GM23338 (cell line): ENCODE measurements around the gene MAGEB6. TPM values are rescaled to one million over a fixed set of nuclear protein-coding genes. Genes with fewer than 3 reads are reported as not detected.
"Not testable (repeated sequence)": the region's sequence is repeated elsewhere in the genome, so short reads cannot be mapped to it uniquely, and the experiment has no call there.

Experiments used
- ATAC-seq: fragments of 200-7000 bp; cut with Tn5 transposase; 3 replicates; pipeline ENCODE4 v1.9.1; 2020
- DNase-seq: peaks from one replicate; pipeline ENCODE4 v3.0.0-alpha.2; 2015; ENCODE audit warnings: low spot score
- H2AFZ ChIP-seq: fragments of 200-600 bp; sonication (generic); 2 replicates; pipeline ENCODE4 v1.8.0; 2016; ENCODE audit warnings: antibody characterized with exemption, mild to moderate bottlenecking, moderate library complexity
- H3F3A ChIP-seq: fragments of 200-600 bp; sonication (generic); replicated peaks from 2 replicates; pipeline ENCODE4 v1.8.0; 2017; ENCODE audit warnings: antibody characterized with exemption, mixed run types, low read depth
- H3K27ac ChIP-seq: fragments of 200-600 bp; sonication (generic); 2 replicates; pipeline ENCODE4 v1.6.1; 2016; ENCODE audit warnings: low read depth
- H3K27me3 ChIP-seq: fragments of 200-600 bp; sonication (generic); 2 replicates; pipeline ENCODE4 v1.8.0; 2016; ENCODE audit warnings: mild to moderate bottlenecking, mixed run types, moderate library complexity; ENCODE audit not compliant: insufficient read depth
- H3K36me3 ChIP-seq: fragments of 200-600 bp; sonication (generic); 2 replicates; pipeline ENCODE4 v1.8.0; 2016; ENCODE audit warnings: mild to moderate bottlenecking; ENCODE audit not compliant: insufficient read depth
- H3K4me1 ChIP-seq: fragments of 200-600 bp; sonication (generic); 2 replicates; pipeline ENCODE4 v1.8.0; 2016; ENCODE audit warnings: mild to moderate bottlenecking, moderate library complexity; ENCODE audit not compliant: insufficient read depth
- H3K4me2 ChIP-seq: fragments of 200-600 bp; sonication (generic); 2 replicates; pipeline ENCODE4 v1.7.1; 2017; ENCODE audit warnings: mixed run types
- H3K4me3 ChIP-seq: fragments of 200-600 bp; sonication (generic); 2 replicates; pipeline ENCODE4 v1.6.1; 2016; ENCODE audit warnings: mixed run types
- H3K79me2 ChIP-seq: fragments of 200-600 bp; sonication (generic); replicated peaks from 2 replicates; pipeline ENCODE4 v1.8.0; 2017; ENCODE audit warnings: mild to moderate bottlenecking; ENCODE audit not compliant: insufficient read depth
- H3K9me2 ChIP-seq: fragments of 200-600 bp; sonication (generic); 2 replicates; pipeline ENCODE4 v1.8.0; 2017; ENCODE audit not compliant: insufficient read depth
- H4K20me1 ChIP-seq: fragments of 200-600 bp; sonication (generic); replicated peaks from 2 replicates; pipeline ENCODE4 v1.8.0; 2017; ENCODE audit warnings: mild to moderate bottlenecking; ENCODE audit not compliant: insufficient read depth
- H3K27ac Mint-ChIP-seq: 2 replicates; pipeline ENCODE4 v1.8.0; 2020; ENCODE audit warnings: inconsistent platforms, mild to moderate bottlenecking, moderate library complexity, mixed read lengths
- H3K27me3 Mint-ChIP-seq: 3 replicates; pipeline ENCODE4 v1.8.0; 2022; ENCODE audit warnings: low read depth, mild to moderate bottlenecking, moderate library complexity, mixed read lengths, inconsistent platforms; ENCODE audit not compliant: insufficient read depth, poor library complexity
- H3K36me3 Mint-ChIP-seq: 3 replicates; pipeline ENCODE4 v1.8.0; 2021; ENCODE audit warnings: low read depth, mild to moderate bottlenecking, inconsistent platforms, moderate library complexity, mixed read lengths
- H3K4me1 Mint-ChIP-seq: 3 replicates; pipeline ENCODE4 v1.8.0; 2020; ENCODE audit warnings: mild to moderate bottlenecking, inconsistent platforms, mixed read lengths
- H3K4me3 Mint-ChIP-seq: 3 replicates; pipeline ENCODE4 v1.8.0; 2021; ENCODE audit warnings: moderate library complexity, mild to moderate bottlenecking, inconsistent platforms, mixed read lengths
- H3K9me3 Mint-ChIP-seq: 3 replicates; pipeline ENCODE4 v1.8.0; 2020; ENCODE audit warnings: moderate library complexity, mild to moderate bottlenecking, inconsistent platforms, mixed read lengths
- CREB1 ChIP-seq: fragments of 250-450 bp; sonication (Bioruptor Pico); IDR thresholded peaks from 2 replicates; pipeline ENCODE4 v1.5.0; 2020; ENCODE audit warnings: low read depth, mild to moderate bottlenecking, moderate library complexity
- EZH2 ChIP-seq: fragments of 200-600 bp; sonication (generic); IDR thresholded peaks from one replicate; pipeline ENCODE4 v1.8.0; 2017; ENCODE audit warnings: antibody characterized with exemption, mild to moderate bottlenecking, low read depth; ENCODE audit not compliant: unreplicated experiment
- EZH2phosphoT487 ChIP-seq: fragments of 200-600 bp; sonication (generic); IDR thresholded peaks from one replicate; pipeline ENCODE4 v1.8.1; 2018; ENCODE audit warnings: antibody characterized with exemption; ENCODE audit not compliant: unreplicated experiment
- JUNB ChIP-seq: IDR thresholded peaks from one replicate; pipeline ENCODE4 v1.6.1; 2016; ENCODE audit warnings: antibody characterized with exemption; ENCODE audit not compliant: unreplicated experiment
- NANOG ChIP-seq: IDR thresholded peaks from 2 replicates; pipeline ENCODE4 v1.6.1; 2016; ENCODE audit warnings: antibody characterized with exemption, borderline replicate concordance
- POLR2AphosphoS5 ChIP-seq: IDR thresholded peaks from 2 replicates; pipeline ENCODE4 v1.6.1; 2016; ENCODE audit warnings: antibody characterized with exemption, low read depth
- STAT1 ChIP-seq: IDR thresholded peaks from one replicate; pipeline ENCODE4 v1.6.1; 2016; ENCODE audit warnings: antibody characterized with exemption; ENCODE audit not compliant: unreplicated experiment
- ZNF331 ChIP-seq: fragments of 250-450 bp; sonication (Bioruptor Pico); IDR thresholded peaks from 2 replicates; pipeline ENCODE4 v1.5.0; 2020; ENCODE audit warnings: low read depth, mild to moderate bottlenecking, moderate library complexity
- polyA plus RNA-seq: library from polyadenylated mRNA; unstranded; fragments of >200 nt; fragmentation: Nextera tagmentation; extraction: Ambion mirVana; gene quantifications from 2 replicates; pipeline ENCODE4 v1.2.1, GENCODE V29; 2016
- total RNA-seq: library from RNA; depleted of rRNA; stranded (reverse); fragments of >200 nt; shearing (Covaris generic); gene quantifications from 2 replicates; pipeline ENCODE4 v1.2.3, GENCODE V29; 2014
- TF ChIP-seq, protein P1 (sequence below): fragments of 250-450 bp; sonication (Bioruptor Pico); IDR thresholded peaks from 2 replicates; pipeline ENCODE4 v1.5.0; 2020; ENCODE audit warnings: mild to moderate bottlenecking, moderate library complexity
- TF ChIP-seq, protein P2 (sequence below), 2 experiments: fragments of 200-600 bp in 1 of 2; sonication (generic) in 1 of 2; conservative IDR thresholded peaks; 2 replicates each; pipeline versions ENCODE4 v1.5.1 to v1.6.1; 2016 to 2017; ENCODE audit warnings: antibody characterized with exemption in 2 of 2, low read depth in 2 of 2, mild to moderate bottlenecking in 2 of 2, moderate library complexity in 1 of 2
- TF ChIP-seq, protein P3 (sequence below): IDR thresholded peaks from one replicate; pipeline ENCODE4 v1.6.1; 2018; ENCODE audit warnings: antibody characterized with exemption; ENCODE audit not compliant: unreplicated experiment

Gene MAGEB6
- total and polyA plus RNA-seq, 2 experiments from 2014 or later, result not detected

- H3K79me2 ChIP-seq, H3K27ac ChIP-seq, H3K27me3 Mint-ChIP-seq, H3K9me3 Mint-ChIP-seq, H3K4me3 Mint-ChIP-seq, H3K36me3 ChIP-seq, H3F3A ChIP-seq, H3K4me3 ChIP-seq, DNase-seq, ATAC-seq, H3K27me3 ChIP-seq, H4K20me1 ChIP-seq, H3K4me1 Mint-ChIP-seq, H3K4me2 ChIP-seq, H3K36me3 Mint-ChIP-seq, H3K9me2 ChIP-seq, H3K27ac Mint-ChIP-seq, H3K4me1 ChIP-seq, H2AFZ ChIP-seq: not testable (repeated sequence)
These were observed 12.5 kb downstream of the MAGEB6 start for GRCh38 chrX:26204717-26205116.

GRCh38 chrX:26208012-26208411 lies 15.8 kb downstream of the MAGEB6 start:
- no peaks in the 10 kb centered on the region for H3K4me1 Mint-ChIP-seq
- Histone ChIP-seq H2AFZ (no peak overlapping the region), H3K4me2 (no peak overlapping the region), H4K20me1 (no peaks in the 10 kb centered on the region), H3K79me2 (no peaks in the 10 kb centered on the region), H3K4me1 (no peaks in the 10 kb centered on the region), H3K27ac (no peak overlapping the region), H3K27me3 (no peaks in the 10 kb centered on the region), H3F3A (no peaks in the 10 kb centered on the region), H3K36me3 (no peaks in the 10 kb centered on the region), H3K9me2 (no peaks in the 10 kb centered on the region), H3K4me3 (no peak overlapping the region)
- ATAC-seq (no peak), DNase-seq (no peak)
- H3K27me3 Mint-ChIP-seq, result no peaks in the 10 kb centered on the region
- H3K27ac Mint-ChIP-seq, result no peak overlapping the region
- 0 out of 3 replicates have a peak, but pooled peaks cover 2% of the 10 kb centered on the region for H3K36me3 Mint-ChIP-seq
- H3K9me3 Mint-ChIP-seq, result peaks cover 7% of the 10 kb centered on the region
- no peak overlapping the region for H3K4me3 Mint-ChIP-seq
- TF ChIP-seq EZH2 (no peak), POLR2AphosphoS5 (no peak), NANOG (no peak), JUNB (no peak), CREB1 (CRISPR knock-in tag) (no peak), STAT1 (no peak), ZNF331 (no peak), EZH2phosphoT487 (no peak)
- TF ChIP-seq, protein P1, sequence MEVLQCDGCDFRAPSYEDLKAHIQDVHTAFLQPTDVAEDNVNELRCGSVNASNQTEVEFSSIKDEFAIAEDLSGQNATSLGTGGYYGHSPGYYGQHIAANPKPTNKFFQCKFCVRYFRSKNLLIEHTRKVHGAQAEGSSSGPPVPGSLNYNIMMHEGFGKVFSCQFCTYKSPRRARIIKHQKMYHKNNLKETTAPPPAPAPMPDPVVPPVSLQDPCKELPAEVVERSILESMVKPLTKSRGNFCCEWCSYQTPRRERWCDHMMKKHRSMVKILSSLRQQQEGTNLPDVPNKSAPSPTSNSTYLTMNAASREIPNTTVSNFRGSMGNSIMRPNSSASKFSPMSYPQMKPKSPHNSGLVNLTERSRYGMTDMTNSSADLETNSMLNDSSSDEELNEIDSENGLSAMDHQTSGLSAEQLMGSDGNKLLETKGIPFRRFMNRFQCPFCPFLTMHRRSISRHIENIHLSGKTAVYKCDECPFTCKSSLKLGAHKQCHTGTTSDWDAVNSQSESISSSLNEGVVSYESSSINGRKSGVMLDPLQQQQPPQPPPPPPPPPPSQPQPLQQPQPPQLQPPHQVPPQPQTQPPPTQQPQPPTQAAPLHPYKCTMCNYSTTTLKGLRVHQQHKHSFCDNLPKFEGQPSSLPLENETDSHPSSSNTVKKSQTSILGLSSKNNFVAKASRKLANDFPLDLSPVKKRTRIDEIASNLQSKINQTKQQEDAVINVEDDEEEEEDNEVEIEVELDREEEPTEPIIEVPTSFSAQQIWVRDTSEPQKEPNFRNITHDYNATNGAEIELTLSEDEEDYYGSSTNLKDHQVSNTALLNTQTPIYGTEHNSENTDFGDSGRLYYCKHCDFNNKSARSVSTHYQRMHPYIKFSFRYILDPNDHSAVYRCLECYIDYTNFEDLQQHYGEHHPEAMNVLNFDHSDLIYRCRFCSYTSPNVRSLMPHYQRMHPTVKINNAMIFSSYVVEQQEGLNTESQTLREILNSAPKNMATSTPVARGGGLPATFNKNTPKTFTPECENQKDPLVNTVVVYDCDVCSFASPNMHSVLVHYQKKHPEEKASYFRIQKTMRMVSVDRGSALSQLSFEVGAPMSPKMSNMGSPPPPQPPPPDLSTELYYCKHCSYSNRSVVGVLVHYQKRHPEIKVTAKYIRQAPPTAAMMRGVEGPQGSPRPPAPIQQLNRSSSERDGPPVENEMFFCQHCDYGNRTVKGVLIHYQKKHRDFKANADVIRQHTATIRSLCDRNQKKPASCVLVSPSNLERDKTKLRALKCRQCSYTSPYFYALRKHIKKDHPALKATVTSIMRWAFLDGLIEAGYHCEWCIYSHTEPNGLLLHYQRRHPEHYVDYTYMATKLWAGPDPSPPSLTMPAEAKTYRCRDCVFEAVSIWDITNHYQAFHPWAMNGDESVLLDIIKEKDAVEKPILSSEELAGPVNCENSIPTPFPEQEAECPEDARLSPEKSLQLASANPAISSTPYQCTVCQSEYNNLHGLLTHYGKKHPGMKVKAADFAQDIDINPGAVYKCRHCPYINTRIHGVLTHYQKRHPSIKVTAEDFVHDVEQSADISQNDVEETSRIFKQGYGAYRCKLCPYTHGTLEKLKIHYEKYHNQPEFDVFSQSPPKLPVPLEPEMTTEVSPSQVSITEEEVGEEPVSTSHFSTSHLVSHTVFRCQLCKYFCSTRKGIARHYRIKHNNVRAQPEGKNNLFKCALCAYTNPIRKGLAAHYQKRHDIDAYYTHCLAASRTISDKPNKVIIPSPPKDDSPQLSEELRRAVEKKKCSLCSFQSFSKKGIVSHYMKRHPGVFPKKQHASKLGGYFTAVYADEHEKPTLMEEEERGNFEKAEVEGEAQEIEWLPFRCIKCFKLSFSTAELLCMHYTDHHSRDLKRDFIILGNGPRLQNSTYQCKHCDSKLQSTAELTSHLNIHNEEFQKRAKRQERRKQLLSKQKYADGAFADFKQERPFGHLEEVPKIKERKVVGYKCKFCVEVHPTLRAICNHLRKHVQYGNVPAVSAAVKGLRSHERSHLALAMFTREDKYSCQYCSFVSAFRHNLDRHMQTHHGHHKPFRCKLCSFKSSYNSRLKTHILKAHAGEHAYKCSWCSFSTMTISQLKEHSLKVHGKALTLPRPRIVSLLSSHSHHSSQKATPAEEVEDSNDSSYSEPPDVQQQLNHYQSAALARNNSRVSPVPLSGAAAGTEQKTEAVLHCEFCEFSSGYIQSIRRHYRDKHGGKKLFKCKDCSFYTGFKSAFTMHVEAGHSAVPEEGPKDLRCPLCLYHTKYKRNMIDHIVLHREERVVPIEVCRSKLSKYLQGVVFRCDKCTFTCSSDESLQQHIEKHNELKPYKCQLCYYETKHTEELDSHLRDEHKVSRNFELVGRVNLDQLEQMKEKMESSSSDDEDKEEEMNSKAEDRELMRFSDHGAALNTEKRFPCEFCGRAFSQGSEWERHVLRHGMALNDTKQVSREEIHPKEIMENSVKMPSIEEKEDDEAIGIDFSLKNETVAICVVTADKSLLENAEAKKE (CRISPR knock-in tag), result no peak
- TF ChIP-seq, protein P2, sequence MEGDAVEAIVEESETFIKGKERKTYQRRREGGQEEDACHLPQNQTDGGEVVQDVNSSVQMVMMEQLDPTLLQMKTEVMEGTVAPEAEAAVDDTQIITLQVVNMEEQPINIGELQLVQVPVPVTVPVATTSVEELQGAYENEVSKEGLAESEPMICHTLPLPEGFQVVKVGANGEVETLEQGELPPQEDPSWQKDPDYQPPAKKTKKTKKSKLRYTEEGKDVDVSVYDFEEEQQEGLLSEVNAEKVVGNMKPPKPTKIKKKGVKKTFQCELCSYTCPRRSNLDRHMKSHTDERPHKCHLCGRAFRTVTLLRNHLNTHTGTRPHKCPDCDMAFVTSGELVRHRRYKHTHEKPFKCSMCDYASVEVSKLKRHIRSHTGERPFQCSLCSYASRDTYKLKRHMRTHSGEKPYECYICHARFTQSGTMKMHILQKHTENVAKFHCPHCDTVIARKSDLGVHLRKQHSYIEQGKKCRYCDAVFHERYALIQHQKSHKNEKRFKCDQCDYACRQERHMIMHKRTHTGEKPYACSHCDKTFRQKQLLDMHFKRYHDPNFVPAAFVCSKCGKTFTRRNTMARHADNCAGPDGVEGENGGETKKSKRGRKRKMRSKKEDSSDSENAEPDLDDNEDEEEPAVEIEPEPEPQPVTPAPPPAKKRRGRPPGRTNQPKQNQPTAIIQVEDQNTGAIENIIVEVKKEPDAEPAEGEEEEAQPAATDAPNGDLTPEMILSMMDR (conservative IDR thresholded peaks at IDR 0.05; ENCODE audit: low read depth in 2 of 2), result no peak
- TF ChIP-seq, protein P3, sequence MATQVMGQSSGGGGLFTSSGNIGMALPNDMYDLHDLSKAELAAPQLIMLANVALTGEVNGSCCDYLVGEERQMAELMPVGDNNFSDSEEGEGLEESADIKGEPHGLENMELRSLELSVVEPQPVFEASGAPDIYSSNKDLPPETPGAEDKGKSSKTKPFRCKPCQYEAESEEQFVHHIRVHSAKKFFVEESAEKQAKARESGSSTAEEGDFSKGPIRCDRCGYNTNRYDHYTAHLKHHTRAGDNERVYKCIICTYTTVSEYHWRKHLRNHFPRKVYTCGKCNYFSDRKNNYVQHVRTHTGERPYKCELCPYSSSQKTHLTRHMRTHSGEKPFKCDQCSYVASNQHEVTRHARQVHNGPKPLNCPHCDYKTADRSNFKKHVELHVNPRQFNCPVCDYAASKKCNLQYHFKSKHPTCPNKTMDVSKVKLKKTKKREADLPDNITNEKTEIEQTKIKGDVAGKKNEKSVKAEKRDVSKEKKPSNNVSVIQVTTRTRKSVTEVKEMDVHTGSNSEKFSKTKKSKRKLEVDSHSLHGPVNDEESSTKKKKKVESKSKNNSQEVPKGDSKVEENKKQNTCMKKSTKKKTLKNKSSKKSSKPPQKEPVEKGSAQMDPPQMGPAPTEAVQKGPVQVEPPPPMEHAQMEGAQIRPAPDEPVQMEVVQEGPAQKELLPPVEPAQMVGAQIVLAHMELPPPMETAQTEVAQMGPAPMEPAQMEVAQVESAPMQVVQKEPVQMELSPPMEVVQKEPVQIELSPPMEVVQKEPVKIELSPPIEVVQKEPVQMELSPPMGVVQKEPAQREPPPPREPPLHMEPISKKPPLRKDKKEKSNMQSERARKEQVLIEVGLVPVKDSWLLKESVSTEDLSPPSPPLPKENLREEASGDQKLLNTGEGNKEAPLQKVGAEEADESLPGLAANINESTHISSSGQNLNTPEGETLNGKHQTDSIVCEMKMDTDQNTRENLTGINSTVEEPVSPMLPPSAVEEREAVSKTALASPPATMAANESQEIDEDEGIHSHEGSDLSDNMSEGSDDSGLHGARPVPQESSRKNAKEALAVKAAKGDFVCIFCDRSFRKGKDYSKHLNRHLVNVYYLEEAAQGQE, result no peak
